HepG2 (cell line): ENCODE data around the gene FRMD5. TPM values are rescaled to one million over a fixed set of nuclear protein-coding genes. Genes with fewer than 3 reads are reported as not detected.

Experiments
- ATAC-seq: fragments of 200-7000 bp; cut with Tn5 transposase; 3 replicates; pipeline ENCODE4 v1.9.1; 2020; ENCODE audit warnings: mild to moderate bottlenecking, moderate library complexity
- BruUV-seq: library from RNA; stranded (reverse); fragments of 400-500 nt; replicated peaks from 2 replicates; lab custom pipeline; 2021; lab: Mats Ljungman, UMichigan
- CTCF ChIA-PET: fragments of 300-600 bp; formaldehyde crosslinking; extraction: SDS; loops from one replicate; lab custom pipeline; 2021; ENCODE audit warnings: low total read pairs, inconsistent platforms, low intra/inter-chr PET ratio; lab: Yijun Ruan, JAX
- POLR2A ChIA-PET: fragments of 350-600 bp; sonication (Branson Sonifier 250); formaldehyde crosslinking; loops from one replicate; lab custom pipeline; 2020; ENCODE audit warnings: antibody characterized with exemption, inconsistent platforms; lab: Yijun Ruan, JAX
- DNase-seq: peaks from one replicate; pipeline ENCODE4 v3.0.0-alpha.2; 2015; ENCODE audit warnings: low spot score
- FAIRE-seq: peaks from 3 replicates; lab custom pipeline; 2011; peaks lifted over from hg19 to GRCh38; lab: Jason Lieb, UNC
- H2AFZ ChIP-seq: one replicate; pipeline ENCODE4 v1.6.1; 2011; ENCODE audit warnings: low read length, inconsistent platforms
- H3K27ac ChIP-seq: fragments of 300-600 bp; 3 replicates; pipeline ENCODE4 v1.8.0; 2011; ENCODE audit warnings: mixed run types, mild to moderate bottlenecking, mixed read lengths, low read length, inconsistent platforms; ENCODE audit not compliant: insufficient read depth; ENCODE audit errors: extremely low read length
- H3K27me3 ChIP-seq, 2 experiments: fragments of 200-600 bp in 1 of 2; 2 replicates in 1 of 2; 3 replicates in 1 of 2; pipeline versions ENCODE4 v1.6.0 to v1.8.0; 2011; ENCODE audit warnings: low read length in 2 of 2, mild to moderate bottlenecking in 2 of 2, moderate library complexity in 2 of 2, inconsistent platforms in 1 of 2; ENCODE audit not compliant: insufficient read depth in 2 of 2, control insufficient read depth in 1 of 2
- H3K36me3 ChIP-seq, 2 experiments: fragments of 200-600 bp in 1 of 2; replicated peaks in 1 of 2; 2 replicates in 1 of 2; 3 replicates in 1 of 2; pipeline versions ENCODE4 v1.5.1 to v1.8.0; 2011; ENCODE audit warnings: low read length in 2 of 2, inconsistent platforms in 1 of 2; ENCODE audit not compliant: insufficient read depth in 2 of 2, control insufficient read depth in 1 of 2
- H3K4me1 ChIP-seq: 2 replicates; pipeline ENCODE4 v1.5.1; 2012; ENCODE audit warnings: low read length, inconsistent platforms; ENCODE audit not compliant: insufficient read depth
- H3K4me2 ChIP-seq: 2 replicates; pipeline ENCODE4 v1.6.0; 2011; ENCODE audit warnings: low read depth, low read length, inconsistent platforms
- H3K4me3 ChIP-seq, 3 experiments: fragments of 200-600 bp in 1 of 3; sonication (generic), shearing (Covaris generic) in 1 of 3; replicated peaks in 1 of 3; 2 replicates each; pipeline ENCODE4 v1.5.1; 2011 to 2016; ENCODE audit warnings: low read length in 3 of 3, inconsistent platforms in 2 of 3, low read depth in 2 of 3, mild to moderate bottlenecking in 2 of 3, control low read depth in 1 of 3, mixed read lengths in 1 of 3; ENCODE audit not compliant: insufficient read depth in 1 of 3
- H3K79me2 ChIP-seq: one replicate; pipeline ENCODE4 v1.6.1; 2011; ENCODE audit warnings: low read length, inconsistent platforms; ENCODE audit not compliant: insufficient read depth
- H3K9ac ChIP-seq: 2 replicates; pipeline ENCODE4 v1.6.0; 2011; ENCODE audit warnings: mild to moderate bottlenecking, low read depth, low read length, inconsistent platforms; ENCODE audit not compliant: insufficient read depth
- H3K9me3 ChIP-seq: 2 replicates; pipeline ENCODE4 v1.5.1; 2012; ENCODE audit warnings: mild to moderate bottlenecking, low read length
- H4K20me1 ChIP-seq: 2 replicates; pipeline ENCODE4 v1.6.0; 2011; ENCODE audit warnings: inconsistent platforms, mild to moderate bottlenecking, low read length, moderate library complexity; ENCODE audit not compliant: insufficient read depth
- ARNTL ChIP-seq: sonication (generic); formaldehyde crosslinking; IDR thresholded peaks from 2 replicates; pipeline ENCODE4 v1.4.0; 2020; ENCODE audit warnings: mild to moderate bottlenecking, missing genetic modification reagents
- JUNB ChIP-seq: sonication (generic); formaldehyde crosslinking; IDR thresholded peaks from 2 replicates; pipeline ENCODE4 v1.8.0; 2022; ENCODE audit warnings: missing genetic modification reagents, mild to moderate bottlenecking, borderline replicate concordance
- NCOA2 ChIP-seq: sonication (generic); formaldehyde crosslinking; IDR thresholded peaks from 2 replicates; pipeline ENCODE4 v1.8.0; 2022; ENCODE audit warnings: inconsistent platforms
- PAF1 ChIP-seq: IDR thresholded peaks from 2 replicates; pipeline ENCODE4 v1.6.1; 2016; ENCODE audit warnings: missing genetic modification reagents, missing compliant biosample characterization
- PBX3 ChIP-seq: sonication (generic); formaldehyde crosslinking; IDR thresholded peaks from 2 replicates; pipeline ENCODE4 v1.8.1; 2023; ENCODE audit warnings: missing genetic modification reagents, inconsistent platforms, borderline replicate concordance
- PRDM4 ChIP-seq: sonication (generic); formaldehyde crosslinking; IDR thresholded peaks from 2 replicates; pipeline ENCODE4 v1.9.0; 2021; ENCODE audit warnings: missing genetic modification reagents, borderline replicate concordance
- SATB2 ChIP-seq: sonication (generic); formaldehyde crosslinking; IDR thresholded peaks from 2 replicates; pipeline ENCODE4 v1.5.0; 2020; ENCODE audit warnings: missing genetic modification reagents
- SMARCE1 ChIP-seq: fragments of 450-650 bp; IDR thresholded peaks from 2 replicates; pipeline ENCODE4 v1.6.1; 2017; ENCODE audit warnings: borderline replicate concordance
- SMC3 ChIP-seq: IDR thresholded peaks from 2 replicates; pipeline ENCODE4 v1.6.1; 2011; ENCODE audit warnings: low read length, improper control_type of control experiment
- ZNF143 ChIP-seq: sonication (generic); formaldehyde crosslinking; IDR thresholded peaks from 2 replicates; pipeline ENCODE4 v1.4.0; 2020; ENCODE audit warnings: missing genetic modification reagents
- ZNF281 ChIP-seq: sonication (generic); formaldehyde crosslinking; IDR thresholded peaks from 2 replicates; pipeline ENCODE4 v1.4.0; 2020; ENCODE audit warnings: missing genetic modification reagents, borderline replicate concordance
- ZNF703 ChIP-seq: sonication (generic); formaldehyde crosslinking; IDR thresholded peaks from 2 replicates; pipeline ENCODE4 v1.5.1; 2020; ENCODE audit warnings: missing genetic modification reagents, mild to moderate bottlenecking, moderate library complexity, borderline replicate concordance
- ZNF761 ChIP-seq: sonication (generic); formaldehyde crosslinking; conservative IDR thresholded peaks from 2 replicates; pipeline ENCODE4 v1.4.0; 2020; ENCODE audit warnings: mild to moderate bottlenecking, missing genetic modification reagents
- WGBS: methylation state at CpG from one replicate; pipeline ENCODE4 v1.1.6; 2017; ENCODE audit warnings: low lambda C conversion rate; 5-methylcytosine and 5-hydroxymethylcytosine counted together
- in situ Hi-C: cut with HindIII; loops from 2 replicates; pipeline ENCODE4 v1.10.0; 2017; ENCODE audit warnings: low pct_unique_long_range_greater_than_20kb; ENCODE audit not compliant: extremely low pct_ligation_motif_present
- intact Hi-C: fragments of 100-400 bp; cut with micrococcal nuclease; formaldehyde crosslinking; loops from one replicate; pipeline ENCODE4 v1.10.0; 2022; ENCODE audit not compliant: unreplicated experiment
- polyA plus RNA-seq, 8 experiments: library from polyadenylated mRNA; depleted of rRNA in 3 of 8; stranded (reverse) in 7 of 8; unstranded in 1 of 8; fragments of >200 nt; fragmentation: Illumina TruSeq in 4 of 8; extraction: Trizol in 4 of 8; gene quantifications; 2 replicates each; pipeline versions ENCODE4 v1.2.1 to v1.2.3, GENCODE V29; 2011 to 2016; ENCODE audit warnings: low read depth in 4 of 8, missing spikeins in 1 of 8, mixed read lengths in 1 of 8; ENCODE audit not compliant: insufficient read depth in 1 of 8
- total RNA-seq, 5 experiments: library from RNA; depleted of rRNA; stranded (reverse); fragments of >200 nt; fragmentation: Illumina TruSeq; extraction: Trizol; gene quantifications; 2 replicates each; pipeline ENCODE4 v1.2.3, GENCODE V29; 2016; ENCODE audit warnings: low read depth in 1 of 5
- TF ChIP-seq, protein P1 (sequence below): sonication (generic); formaldehyde crosslinking; IDR thresholded peaks from 2 replicates; pipeline ENCODE4 v1.8.1; 2023; ENCODE audit warnings: mild to moderate bottlenecking, moderate library complexity, missing genetic modification reagents

Gene FRMD5
- total and polyA plus RNA-seq, 2 of the 13 experiments (the other 11 are each of a cell fraction or from before 2014, with no cell fraction given): 0.93 to 1.5 TPM

GRCh38 chr15:44243141-44243540 is 48.1 kb upstream of the FRMD5 start (continued):
- TF ChIP-seq ZNF281 (CRISPR knock-in tag): no peak
- TF ChIP-seq ZNF761: no peak
- TF ChIP-seq PBX3: no peak
- no peak for TF ChIP-seq PAF1 (CRISPR knock-in tag)

DNA sequence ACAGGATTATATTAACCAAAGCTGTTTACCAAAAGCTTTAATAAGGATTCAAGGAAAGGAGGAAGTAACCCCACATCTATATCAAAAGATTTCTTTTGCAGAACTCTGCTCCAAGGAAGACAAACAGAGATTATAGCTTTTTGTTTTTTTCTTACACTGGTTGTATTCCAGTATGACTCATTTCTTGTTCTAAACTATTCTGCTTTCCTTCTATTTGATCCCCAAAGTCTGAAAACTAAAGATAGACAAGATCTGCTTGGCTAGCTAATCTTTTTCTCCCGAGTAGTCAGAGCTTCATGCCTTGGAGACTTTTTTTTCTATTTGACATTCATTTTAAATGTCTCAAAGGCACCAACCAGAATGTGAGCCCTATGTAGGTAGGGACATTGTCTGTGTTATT is 36.8 kb upstream of the FRMD5 start:
- Histone ChIP-seq H2AFZ (no peak overlapping the region), H3K36me3 (no peaks in the 10 kb centered on the region), H3K4me2 (no peak overlapping the region), H3K4me1 (no peaks in the 10 kb centered on the region), H3K79me2 (no peaks in the 10 kb centered on the region), H4K20me1 (no peaks in the 10 kb centered on the region), H3K4me3 (no peak overlapping the region), H3K9ac (no peak overlapping the region), H3K27me3 (no peaks in the 10 kb centered on the region), H3K27ac (no peak overlapping the region), H3K9me3 (no peaks in the 10 kb centered on the region)
- intact Hi-C loops: no loop called here
- no peak for ATAC-seq
- WGBS: 0% methylated on average over 1 of the region's 1 CpG
- TF ChIP-seq ZNF143: no peak
- TF ChIP-seq, protein P1, sequence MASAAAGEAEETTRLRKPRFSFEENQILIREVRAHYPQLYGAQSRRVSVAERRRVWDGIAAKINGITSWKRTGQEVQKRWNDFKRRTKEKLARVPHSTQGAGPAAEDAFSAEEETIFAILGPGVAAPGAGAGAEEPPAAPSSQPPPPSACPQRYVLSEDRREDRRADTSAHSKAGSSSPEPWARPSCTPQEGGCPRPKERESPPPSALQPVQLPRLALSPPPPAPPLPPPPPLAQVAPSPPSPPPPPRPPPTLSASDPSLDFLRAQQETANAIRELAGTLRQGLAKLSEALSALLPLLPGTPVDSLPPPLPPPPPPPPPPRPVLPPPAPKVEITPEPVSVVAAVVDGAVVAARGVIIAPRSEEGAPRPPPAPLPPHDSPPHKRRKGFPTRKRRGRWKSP: no peak
- TF ChIP-seq NCOA2: no peak
- TF ChIP-seq ZNF703: no peak
- no peak for TF ChIP-seq PRDM4 (CRISPR knock-in tag)
- no peak for TF ChIP-seq SATB2
- TF ChIP-seq ARNTL (CRISPR knock-in tag): no peak
- no peak for TF ChIP-seq JUNB
- no peak for TF ChIP-seq SMC3
- no peak for TF ChIP-seq SMARCE1
- ChIA-PET CTCF (no interaction called here), POLR2A (no interaction called here)
- in situ Hi-C loops: no loop called here
- no peak for DNase-seq
- FAIRE-seq: no peak
- BruUV-seq: no TSS peak
